ENCODE measurements around the gene AK3. TPM values are rescaled to one million over a fixed set of nuclear protein-coding genes. Genes with fewer than 3 reads are reported as not detected.

AK3 gene
- total and polyA plus RNA-seq, 4 donors, result 52.2 to 59.3 (median 58.4) TPM

DNA sequence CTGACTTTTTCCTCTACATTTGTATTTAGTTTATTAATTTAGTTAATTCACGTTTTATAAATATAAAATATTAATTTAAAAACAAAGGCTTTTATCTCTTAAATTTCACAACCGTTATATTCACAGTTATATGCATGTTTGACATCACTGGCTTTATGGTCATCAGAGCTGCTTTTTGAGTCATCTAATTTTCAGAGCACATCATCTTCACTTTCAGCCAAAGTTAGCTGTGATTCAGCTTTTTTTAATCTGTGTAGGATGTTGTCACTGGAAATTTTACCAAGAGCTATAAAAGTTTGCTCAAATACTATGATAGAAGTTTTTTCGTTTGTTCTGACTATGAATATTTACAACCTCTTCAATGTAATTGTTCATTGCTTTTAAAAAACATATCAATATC lies 49.2 kb downstream of the AK3 start:
- Histone ChIP-seq H3K4me3 (ENCODE audit: low read depth, low read length) (no peak overlapping the region), H3K27me3 (ENCODE audit: control insufficient read depth, insufficient read depth, low read length) (no peaks in the 10 kb centered on the region), H3K9me3 (ENCODE audit: control insufficient read depth, insufficient read depth, low read length) (no peaks in the 10 kb centered on the region), H3K27ac (ENCODE audit: low read depth, low read length) (no peak overlapping the region), H3K36me3 (ENCODE audit: control insufficient read depth, insufficient read depth, low read length) (peaks cover 10% of the 10 kb centered on the region), H3K4me1 (ENCODE audit: control insufficient read depth, insufficient read depth, low read length) (no peaks in the 10 kb centered on the region)
- DNase-seq (ENCODE audit: low read depth in 4 of 6, low spot score in 6 of 6), result no peak
- no CpG with 5 or more reads among the region's 3 CpGs for WGBS (ENCODE audit: insufficient coverage)

DNA sequence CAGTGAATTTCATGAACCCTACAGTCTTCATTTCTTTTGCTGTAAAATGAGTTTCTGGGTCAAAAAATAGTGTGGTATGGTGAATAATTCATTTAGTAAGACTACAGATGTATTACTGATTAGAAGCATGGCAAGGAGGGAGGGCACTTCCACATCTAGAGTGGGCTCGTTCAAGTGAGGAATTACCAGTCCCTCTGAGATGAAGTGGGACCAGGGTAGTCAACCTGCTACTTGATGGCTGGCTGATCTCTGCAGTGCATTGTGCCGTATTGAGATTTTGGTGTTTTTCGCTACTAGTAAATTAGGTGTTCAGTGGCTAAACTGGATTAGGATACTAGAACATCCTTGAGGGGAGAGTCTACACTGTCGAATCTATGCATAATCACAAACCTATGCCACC lies 50.9 kb downstream of the AK3 start:
- no peak for DNase-seq (ENCODE audit: low read depth in 4 of 6, low spot score in 6 of 6)
- Histone ChIP-seq H3K36me3 (ENCODE audit: control insufficient read depth, insufficient read depth, low read length) (peaks cover 11% of the 10 kb centered on the region), H3K4me3 (ENCODE audit: low read depth, low read length) (no peak overlapping the region), H3K4me1 (ENCODE audit: control insufficient read depth, insufficient read depth, low read length) (no peaks in the 10 kb centered on the region), H3K9me3 (ENCODE audit: control insufficient read depth, insufficient read depth, low read length) (no peaks in the 10 kb centered on the region), H3K27ac (ENCODE audit: low read depth, low read length) (no peak overlapping the region), H3K27me3 (ENCODE audit: control insufficient read depth, insufficient read depth, low read length) (no peaks in the 10 kb centered on the region)
- 94% methylated on average over 2 of the region's 4 CpGs for WGBS (ENCODE audit: insufficient coverage)

DNA sequence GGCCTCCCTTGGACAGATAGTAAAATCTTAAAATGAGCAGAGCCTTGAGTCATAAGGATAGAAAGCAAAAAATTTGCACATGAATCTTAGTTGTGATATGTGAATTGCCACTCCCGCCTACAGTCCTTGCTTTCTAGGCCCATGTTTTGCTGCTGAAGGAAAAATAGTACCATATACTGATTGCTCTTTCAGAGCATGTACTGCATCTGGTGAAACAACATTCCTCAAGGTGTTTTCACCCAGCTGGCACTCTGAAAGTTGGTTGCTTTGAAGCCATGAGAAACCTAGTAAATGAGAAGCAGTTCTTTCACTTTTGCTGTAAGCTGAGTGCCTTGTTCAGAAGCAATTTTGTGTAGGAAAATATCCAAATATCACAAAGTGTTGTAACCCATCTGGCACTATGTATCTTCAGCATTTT lies 51.3 kb downstream of the AK3 start:
- Histone ChIP-seq H3K27me3 (ENCODE audit: control insufficient read depth, insufficient read depth, low read length) (no peaks in the 10 kb centered on the region), H3K4me1 (ENCODE audit: control insufficient read depth, insufficient read depth, low read length) (no peaks in the 10 kb centered on the region), H3K27ac (ENCODE audit: low read depth, low read length) (no peak overlapping the region), H3K36me3 (ENCODE audit: control insufficient read depth, insufficient read depth, low read length) (peaks cover 13% of the 10 kb centered on the region), H3K4me3 (ENCODE audit: low read depth, low read length) (no peak overlapping the region), H3K9me3 (ENCODE audit: control insufficient read depth, insufficient read depth, low read length) (no peaks in the 10 kb centered on the region)
- DNase-seq (ENCODE audit: low read depth in 4 of 6, low spot score in 6 of 6), result peak in 1 of 6 donors; percentile 18
- no CpG with 5 or more reads among the region's 1 CpG for WGBS (ENCODE audit: insufficient coverage)

DNA sequence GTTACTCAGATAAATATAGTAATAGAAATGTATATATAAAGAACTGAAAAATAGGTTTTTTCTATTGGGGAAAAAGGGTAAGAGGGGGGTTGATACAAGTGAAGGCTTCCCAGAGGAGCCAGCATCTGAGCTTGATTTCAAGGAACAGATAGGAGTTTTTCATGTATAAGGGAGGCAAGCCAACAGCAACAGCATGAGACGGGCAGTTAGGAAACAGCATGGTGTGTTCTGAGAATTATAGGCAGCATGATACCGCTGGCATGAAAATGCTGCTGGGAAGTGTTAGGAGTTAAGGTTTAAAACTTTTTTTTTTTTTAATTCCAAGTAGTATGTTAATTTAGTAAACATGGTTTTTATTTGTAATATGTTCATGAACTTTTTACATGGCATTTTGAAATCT lies 52.0 kb downstream of the AK3 start:
- Histone ChIP-seq H3K4me1 (ENCODE audit: control insufficient read depth, insufficient read depth, low read length) (no peaks in the 10 kb centered on the region), H3K27me3 (ENCODE audit: control insufficient read depth, insufficient read depth, low read length) (no peaks in the 10 kb centered on the region), H3K9me3 (ENCODE audit: control insufficient read depth, insufficient read depth, low read length) (no peaks in the 10 kb centered on the region), H3K27ac (ENCODE audit: low read depth, low read length) (no peak overlapping the region), H3K4me3 (ENCODE audit: low read depth, low read length) (no peak overlapping the region), H3K36me3 (ENCODE audit: control insufficient read depth, insufficient read depth, low read length) (peaks cover 11% of the 10 kb centered on the region)
- peak in 1 of 6 donors; percentile 64 for DNase-seq (ENCODE audit: low read depth in 4 of 6, low spot score in 6 of 6)
- 83% methylated on average over 1 of the region's 2 CpGs for WGBS (ENCODE audit: insufficient coverage)

DNA sequence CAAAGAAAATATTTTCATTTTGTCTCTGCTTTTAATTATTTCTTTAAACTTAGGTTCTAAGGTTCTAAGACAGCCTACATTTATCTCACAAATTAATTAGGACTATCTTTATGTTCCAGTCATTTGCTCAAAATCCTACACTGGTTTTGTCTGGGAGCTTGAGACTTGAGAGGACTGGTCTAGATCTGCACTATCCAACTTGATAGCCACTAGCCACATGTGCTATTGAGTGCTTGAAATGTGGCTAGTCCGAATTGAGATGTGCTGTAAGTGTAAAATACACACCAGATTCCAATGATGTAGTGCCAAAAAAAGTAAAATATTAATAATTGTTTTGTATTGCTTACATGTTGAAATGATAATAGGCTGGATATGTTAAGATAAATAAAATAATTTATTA lies 54.4 kb downstream of the AK3 start:
- Histone ChIP-seq H3K4me1 (ENCODE audit: control insufficient read depth, insufficient read depth, low read length) (no peaks in the 10 kb centered on the region), H3K36me3 (ENCODE audit: control insufficient read depth, insufficient read depth, low read length) (peaks cover 7% of the 10 kb centered on the region), H3K27ac (ENCODE audit: low read depth, low read length) (no peak overlapping the region), H3K4me3 (ENCODE audit: low read depth, low read length) (no peak overlapping the region), H3K27me3 (ENCODE audit: control insufficient read depth, insufficient read depth, low read length) (no peaks in the 10 kb centered on the region), H3K9me3 (ENCODE audit: control insufficient read depth, insufficient read depth, low read length) (no peaks in the 10 kb centered on the region)
- DNase-seq (ENCODE audit: low read depth in 4 of 6, low spot score in 6 of 6), result no peak
- no CpG with 5 or more reads among the region's 1 CpG for WGBS (ENCODE audit: insufficient coverage)

DNA sequence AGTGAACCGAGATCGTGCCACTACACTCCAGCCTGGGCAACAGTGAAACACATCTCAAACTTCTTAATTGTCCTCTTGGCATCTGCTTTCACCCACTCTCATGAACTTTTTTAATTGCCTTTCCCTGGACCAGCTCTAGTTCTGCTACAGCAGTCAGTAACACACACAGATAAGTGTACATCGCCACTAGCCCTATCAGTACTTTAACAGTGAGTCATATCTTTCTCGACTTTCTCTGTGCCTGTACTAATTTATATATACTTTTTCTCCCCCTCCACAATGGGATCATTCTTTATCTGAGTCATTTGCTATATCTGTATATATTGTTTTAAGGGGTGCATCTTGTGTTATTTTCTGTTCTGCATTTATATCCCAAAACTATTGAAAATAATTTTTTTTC lies 54.9 kb downstream of the AK3 start:
- Histone ChIP-seq H3K9me3 (ENCODE audit: control insufficient read depth, insufficient read depth, low read length) (no peaks in the 10 kb centered on the region), H3K36me3 (ENCODE audit: control insufficient read depth, insufficient read depth, low read length) (peaks cover 7% of the 10 kb centered on the region), H3K4me3 (ENCODE audit: low read depth, low read length) (no peak overlapping the region), H3K4me1 (ENCODE audit: control insufficient read depth, insufficient read depth, low read length) (peaks cover 3% of the 10 kb centered on the region), H3K27ac (ENCODE audit: low read depth, low read length) (no peak overlapping the region), H3K27me3 (ENCODE audit: control insufficient read depth, insufficient read depth, low read length) (no peaks in the 10 kb centered on the region)
- 96% methylated on average over 3 of the region's 4 CpGs for WGBS (ENCODE audit: insufficient coverage)
- no peak for DNase-seq (ENCODE audit: low read depth in 4 of 6, low spot score in 6 of 6)

DNA sequence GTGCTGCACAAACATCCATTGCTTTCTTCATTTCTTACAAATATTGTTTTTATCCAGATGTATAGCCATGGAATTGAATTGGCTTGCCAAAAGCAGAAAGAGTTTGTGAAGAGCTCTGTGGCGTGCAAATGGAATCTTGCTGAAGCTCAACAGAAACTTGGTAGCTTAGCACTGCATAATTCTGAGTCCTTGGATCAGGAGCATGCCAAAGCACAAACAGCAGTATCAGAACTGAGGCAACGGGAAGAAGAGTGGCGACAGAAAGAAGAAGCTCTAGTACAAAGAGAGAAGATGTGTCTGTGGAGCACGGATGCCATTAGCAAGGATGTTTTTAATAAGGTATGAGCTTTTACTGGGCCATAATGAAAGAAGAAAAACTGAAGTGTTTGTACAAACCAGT lies 56.2 kb downstream of the AK3 start:
- Histone ChIP-seq H3K9me3 (ENCODE audit: control insufficient read depth, insufficient read depth, low read length) (no peaks in the 10 kb centered on the region), H3K4me3 (ENCODE audit: low read depth, low read length) (no peak overlapping the region), H3K36me3 (ENCODE audit: control insufficient read depth, insufficient read depth, low read length) (peaks cover 7% of the 10 kb centered on the region), H3K27ac (ENCODE audit: low read depth, low read length) (no peak overlapping the region), H3K27me3 (ENCODE audit: control insufficient read depth, insufficient read depth, low read length) (no peaks in the 10 kb centered on the region), H3K4me1 (ENCODE audit: control insufficient read depth, insufficient read depth, low read length) (peaks cover 3% of the 10 kb centered on the region)
- DNase-seq (ENCODE audit: low read depth in 4 of 6, low spot score in 6 of 6), result no peak
- 86% methylated on average over 4 of the region's 4 CpGs for WGBS (ENCODE audit: insufficient coverage)

DNA sequence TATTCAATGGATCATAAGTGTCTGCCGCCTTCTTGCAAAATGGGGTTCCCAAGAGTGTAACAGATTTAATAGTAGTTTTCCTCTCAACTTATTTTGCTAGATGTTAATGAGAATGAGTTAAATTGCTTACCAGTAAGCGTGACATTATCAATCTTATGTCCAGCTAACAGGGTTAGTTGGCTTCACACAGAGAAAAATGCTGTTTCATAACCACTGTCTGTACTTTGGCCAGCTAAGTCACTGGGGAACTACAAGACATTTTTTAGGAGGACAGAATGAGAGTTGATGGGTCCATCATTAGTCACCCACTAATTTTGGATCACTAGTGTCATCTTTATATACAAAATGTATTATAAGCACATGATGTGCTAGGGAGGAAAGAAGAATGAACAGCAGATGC lies 60.3 kb downstream of the AK3 start:
- peaks cover 3% of the 10 kb centered on the region for H3K36me3 ChIP-seq (ENCODE audit: control insufficient read depth, insufficient read depth, low read length)
- H3K27me3 ChIP-seq (ENCODE audit: control insufficient read depth, insufficient read depth, low read length), result no peaks in the 10 kb centered on the region
- H3K4me1 ChIP-seq (ENCODE audit: control insufficient read depth, insufficient read depth, low read length), result peaks cover 3% of the 10 kb centered on the region
- no CpG with 5 or more reads among the region's 2 CpGs for WGBS (ENCODE audit: insufficient coverage)
- no peak for DNase-seq (ENCODE audit: low read depth in 4 of 6, low spot score in 6 of 6)
- peak overlapping the region; percentile 98 for H3K27ac ChIP-seq (ENCODE audit: low read depth, low read length)
- no peaks in the 10 kb centered on the region for H3K9me3 ChIP-seq (ENCODE audit: control insufficient read depth, insufficient read depth, low read length)
- H3K4me3 ChIP-seq (ENCODE audit: low read depth, low read length), result peak overlapping the region; percentile 93

DNA sequence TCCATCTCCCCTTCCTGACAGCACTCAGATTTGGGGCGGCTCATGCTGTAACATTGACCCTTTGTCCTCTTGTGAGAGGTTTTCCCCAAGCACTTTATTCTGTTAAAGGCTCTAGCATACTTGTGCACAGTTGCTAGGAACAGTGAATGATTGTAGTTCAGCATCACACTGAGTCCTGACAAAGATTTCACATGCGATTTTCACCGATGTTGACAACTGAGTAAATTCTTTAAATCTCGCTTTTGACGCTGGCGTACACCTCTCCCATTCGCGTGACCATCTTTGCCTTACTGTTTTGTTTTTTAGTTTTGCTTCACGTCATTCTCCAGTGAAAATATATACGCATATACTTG lies 60.9 kb downstream of the AK3 start:
- Histone ChIP-seq H3K27ac (ENCODE audit: low read depth, low read length) (peak overlapping the region; percentile 98), H3K9me3 (ENCODE audit: control insufficient read depth, insufficient read depth, low read length) (no peaks in the 10 kb centered on the region), H3K4me3 (ENCODE audit: low read depth, low read length) (peak overlapping the region; percentile 93), H3K27me3 (ENCODE audit: control insufficient read depth, insufficient read depth, low read length) (no peaks in the 10 kb centered on the region), H3K4me1 (ENCODE audit: control insufficient read depth, insufficient read depth, low read length) (peaks cover 3% of the 10 kb centered on the region), H3K36me3 (ENCODE audit: control insufficient read depth, insufficient read depth, low read length) (peaks cover 2% of the 10 kb centered on the region)
- WGBS (ENCODE audit: insufficient coverage), result 1% methylated on average over 10 of the region's 10 CpGs
- DNase-seq (ENCODE audit: low read depth in 4 of 6, low spot score in 6 of 6), result peak in 2 of 6 donors; percentile 50 to 61

DNA sequence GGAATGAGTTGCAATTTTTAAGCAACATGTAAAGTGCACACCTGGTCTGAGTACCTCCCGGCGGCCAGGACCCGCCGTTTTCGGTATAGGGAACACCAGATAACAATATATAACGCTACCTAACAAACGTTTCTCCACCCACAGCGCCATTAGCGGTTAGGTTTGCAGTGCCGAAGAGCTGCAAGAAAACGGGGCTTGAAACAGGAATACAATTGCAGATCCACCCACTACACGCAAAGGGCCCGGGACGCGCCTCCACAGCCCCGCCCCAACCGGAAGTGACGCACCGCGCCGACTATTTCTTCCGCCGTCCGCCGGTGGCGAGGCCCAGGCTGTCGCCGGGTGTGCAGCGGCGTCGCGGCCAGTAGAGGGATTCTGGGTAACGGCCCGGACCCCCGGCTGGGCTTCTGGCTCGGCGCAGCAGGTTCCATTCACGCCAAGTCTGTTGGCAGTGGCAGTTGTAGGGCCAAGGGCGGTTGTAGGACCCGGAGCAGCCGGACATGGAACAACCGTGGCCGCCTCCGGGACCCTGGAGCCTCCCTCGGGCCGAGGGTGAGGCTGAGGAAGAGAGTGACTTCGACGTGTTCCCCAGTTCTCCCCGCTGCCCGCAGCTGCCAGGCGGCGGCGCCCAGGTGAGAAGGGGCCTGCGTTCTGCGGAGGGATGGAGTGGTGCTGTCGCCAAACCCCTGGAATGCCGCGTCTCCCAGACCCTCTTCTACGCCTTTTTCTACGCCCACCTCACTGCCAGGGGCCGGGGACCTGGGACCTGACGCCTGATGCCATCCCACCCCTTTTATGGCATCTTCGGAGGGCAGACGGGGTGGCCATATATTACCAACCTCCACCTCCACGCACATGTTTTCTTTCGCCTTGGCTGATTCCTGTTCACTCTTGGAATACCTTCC lies 61.5 kb downstream of the AK3 start, which contains the start of gene CDC37L1:
CDC37L1 (plus strand) TSS at position 302 of the 905 bp plus-strand sequence; CDS start at position 501, 199 bp downstream.
- Histone ChIP-seq H3K27ac (ENCODE audit: low read depth, low read length) (peak within 1 kb of the TSS; percentile 98), H3K4me1 (ENCODE audit: control insufficient read depth, insufficient read depth, low read length) (peaks cover 3% of the 10 kb centered on the region), H3K36me3 (ENCODE audit: control insufficient read depth, insufficient read depth, low read length) (no peaks in the 10 kb centered on the region), H3K4me3 (ENCODE audit: low read depth, low read length) (peak within 1 kb of the TSS; percentile 93), H3K27me3 (ENCODE audit: control insufficient read depth, insufficient read depth, low read length) (no peaks in the 10 kb centered on the region), H3K9me3 (ENCODE audit: control insufficient read depth, insufficient read depth, low read length) (no peaks in the 10 kb centered on the region)
- 0% methylated on average over 62 of the region's 66 CpGs for WGBS (ENCODE audit: insufficient coverage)
- peak; percentile 90 to 99 (median 94) for DNase-seq (ENCODE audit: low read depth in 4 of 6, low spot score in 6 of 6)

Measured in spinal cord (tissue), 10 donors.